GM21737 (cell line): ENCODE results near the gene JOSD1.

Experiments used
- ATAC-seq: cut with Tn5 transposase; IDR thresholded peaks from one replicate; pipeline ENCODE4 v1.9.1; 2021; ENCODE audit warnings: mild to moderate bottlenecking, moderate library complexity; ENCODE audit not compliant: unreplicated experiment

JOSD1 gene

GRCh38 chr22:38700789-38701628, at the start of gene JOSD1:
Gene JOSD1, minus strand, starts transcription at chr22:38700943. Its CDS starts 956 bp downstream, at chr22:38699987.
- peak; percentile 39 for ATAC-seq

GRCh38 chr22:38750104-38750503, 49.4 kb upstream of the JOSD1 start:
- ATAC-seq: no peak

GRCh38 chr22:38748487-38749136, 47.9 kb upstream of the JOSD1 start:
- no peak for ATAC-seq

GRCh38 chr22:38745676-38746460, 45.1 kb upstream of the JOSD1 start:
- ATAC-seq: no peak

GRCh38 chr22:38744981-38745380, 44.2 kb upstream of the JOSD1 start:
- ATAC-seq: no peak

- no peak for ATAC-seq
Observed at GRCh38 chr22:38742176-38742942, 41.6 kb upstream of the JOSD1 start.

- ATAC-seq: no peak
Observed at GRCh38 chr22:38741576-38741975, 40.8 kb upstream of the JOSD1 start.

GRCh38 chr22:38741166-38741565, 40.4 kb upstream of the JOSD1 start:
- ATAC-seq: no peak

GRCh38 chr22:38740754-38741153, 40.0 kb upstream of the JOSD1 start:
- no peak for ATAC-seq

GRCh38 chr22:38740116-38740723, 39.5 kb upstream of the JOSD1 start:
- ATAC-seq: no peak

GRCh38 chr22:38739300-38740055, 38.7 kb upstream of the JOSD1 start:
- no peak for ATAC-seq

GRCh38 chr22:38738475-38739070, 37.8 kb upstream of the JOSD1 start:
- ATAC-seq: no peak

- ATAC-seq: no peak
Observed at GRCh38 chr22:38737302-38738060, 36.7 kb upstream of the JOSD1 start.

- no peak for ATAC-seq
Observed at GRCh38 chr22:38736257-38736570, 35.5 kb upstream of the JOSD1 start.

GRCh38 chr22:38735465-38736256, 34.9 kb upstream of the JOSD1 start:
- no peak for ATAC-seq

GRCh38 chr22:38735126-38735464, 34.4 kb upstream of the JOSD1 start:
- ATAC-seq: no peak

GRCh38 chr22:38734421-38735100, 33.8 kb upstream of the JOSD1 start:
- no peak for ATAC-seq
